GM19043 (cell line): ENCODE data around the gene PROK2.

ENCODE experiments used
- ATAC-seq: cut with Tn5 transposase; IDR thresholded peaks from one replicate; pipeline ENCODE4 v1.9.1; 2021; ENCODE audit warnings: low read depth; ENCODE audit not compliant: unreplicated experiment

The PROK2 gene

GRCh38 chr3:71751602-71752001 is 33.3 kb downstream of the PROK2 start:
- ATAC-seq, result no peak

- ATAC-seq, result no peak
Observed at GRCh38 chr3:71744738-71745137, 40.2 kb downstream of the PROK2 start.

- ATAC-seq, result no peak
Observed at GRCh38 chr3:71742621-71743020, 42.3 kb downstream of the PROK2 start.

GRCh38 chr3:71734881-71735280 is 50.1 kb downstream of the PROK2 start:
- no peak for ATAC-seq

GRCh38 chr3:71733319-71733718 is 51.6 kb downstream of the PROK2 start:
- no peak for ATAC-seq

GRCh38 chr3:71732637-71733036 is 52.3 kb downstream of the PROK2 start:
- ATAC-seq, result no peak

- no peak for ATAC-seq
Observed at GRCh38 chr3:71728632-71729342, 56.2 kb downstream of the PROK2 start.

GRCh38 chr3:71726146-71726545 is 58.8 kb downstream of the PROK2 start:
- ATAC-seq, result no peak

- peak; percentile 52 for ATAC-seq
Observed at GRCh38 chr3:71725271-71725991, 59.5 kb downstream of the PROK2 start, which contains the start of gene EIF4E3. Gene EIF4E3 (minus strand): TSS chr3:71725402. CDS start chr3:71725367, 35 bp downstream.

- ATAC-seq, result peak; percentile 30
Observed at GRCh38 chr3:71724584-71725270, 60.2 kb downstream of the PROK2 start.

GRCh38 chr3:71724171-71724453 is 60.8 kb downstream of the PROK2 start:
- ATAC-seq, result no peak

GRCh38 chr3:71723452-71724170 is 61.3 kb downstream of the PROK2 start:
- ATAC-seq, result no peak

GRCh38 chr3:71722693-71723092 is 62.3 kb downstream of the PROK2 start:
- no peak for ATAC-seq
